H1 (cell line): Measurements from ENCODE around the gene PPFIA2. TPM values are rescaled to one million over a fixed set of nuclear protein-coding genes. Genes with fewer than 3 reads are reported as not detected.

Experiments used
- CTCF ChIA-PET: fragments of 300-600 bp; sonication (Branson Sonifier 250); formaldehyde crosslinking; loops from one replicate; lab custom pipeline; 2021; ENCODE audit not compliant: partially characterized antibody; lab: Charles Lee
- POLR2A ChIA-PET: fragments of 300-600 bp; sonication (Branson Sonifier 250); formaldehyde crosslinking; loops from one replicate; lab custom pipeline; 2021; ENCODE audit warnings: inconsistent platforms; ENCODE audit not compliant: partially characterized antibody; lab: Charles Lee
- DNase-seq, 2 experiments: peaks; one replicate each; pipeline versions ENCODE4 v3.0.0 to v3.0.0-alpha.2; 2010 to 2022; ENCODE audit warnings: low spot score in 2 of 2, low read depth in 1 of 2, mixed read lengths in 1 of 2
- FAIRE-seq: peaks from 2 replicates; lab custom pipeline; 2011; peaks lifted over from hg19 to GRCh38; lab: Jason Lieb, UNC
- H2AFZ ChIP-seq: 2 replicates; pipeline ENCODE4 v1.8.1; 2012; ENCODE audit warnings: low read length, inconsistent platforms
- H2AK5ac ChIP-seq: 2 replicates; pipeline ENCODE4 v1.6.1; 2013; ENCODE audit warnings: low read depth, low read length
- H2BK120ac ChIP-seq: replicated peaks from 2 replicates; pipeline ENCODE3; 2013; ENCODE audit warnings: low read depth, low read length, inconsistent platforms
- H2BK12ac ChIP-seq: 2 replicates; pipeline ENCODE4 v1.6.1; 2013; ENCODE audit warnings: low read depth, low read length
- H2BK15ac ChIP-seq: 2 replicates; pipeline ENCODE4 v1.6.1; 2013; ENCODE audit warnings: low read length
- H2BK20ac ChIP-seq: 2 replicates; pipeline ENCODE4 v1.6.1; 2013; ENCODE audit warnings: low read length
- H2BK5ac ChIP-seq: 2 replicates; pipeline ENCODE4 v1.6.1; 2013; ENCODE audit warnings: low read depth, low read length
- H3K14ac ChIP-seq: 2 replicates; pipeline ENCODE4 v1.6.1; 2013; ENCODE audit warnings: inconsistent platforms; ENCODE audit not compliant: insufficient read length
- H3K18ac ChIP-seq: 2 replicates; pipeline ENCODE4 v1.6.1; 2013; ENCODE audit warnings: low read length; ENCODE audit errors: extremely low read depth
- H3K23ac ChIP-seq: 2 replicates; pipeline ENCODE4 v1.6.1; 2013; ENCODE audit warnings: inconsistent platforms; ENCODE audit not compliant: insufficient read length
- H3K23me2 ChIP-seq: 2 replicates; pipeline ENCODE4 v1.6.1; 2013; ENCODE audit warnings: low read depth, low read length
- H3K27ac ChIP-seq: 2 replicates; pipeline ENCODE4 v1.6.1; 2011; ENCODE audit warnings: low read depth, low read length, inconsistent platforms
- H3K27me3 ChIP-seq, 4 experiments: replicated peaks in 1 of 4; 1 replicate in 1 of 4; 2 replicates in 3 of 4; pipeline versions ENCODE4 v1.6.1 to v1.8.1; 2011 to 2013; ENCODE audit warnings: low read length in 3 of 4, mild to moderate bottlenecking in 3 of 4, inconsistent platforms in 2 of 4, mixed read lengths in 2 of 4, moderate library complexity in 1 of 4; ENCODE audit not compliant: control insufficient read depth in 3 of 4, insufficient read depth in 3 of 4; ENCODE audit errors: extremely low read depth in 1 of 4
- H3K36me3 ChIP-seq, 4 experiments: 2 replicates each; pipeline versions ENCODE4 v1.6.1 to v1.8.1; 2011 to 2013; ENCODE audit warnings: mild to moderate bottlenecking in 4 of 4, low read length in 3 of 4, moderate library complexity in 2 of 4, control low read depth in 1 of 4, inconsistent platforms in 1 of 4; ENCODE audit not compliant: insufficient read depth in 4 of 4, control insufficient read depth in 2 of 4
- H3K4ac ChIP-seq: replicated peaks from 2 replicates; pipeline ENCODE3; 2013; ENCODE audit warnings: low read length, low read depth, mixed read lengths, inconsistent platforms; ENCODE audit not compliant: insufficient read length
- H3K4me1 ChIP-seq, 4 experiments: replicated peaks in 1 of 4; 1 replicate in 1 of 4; 2 replicates in 3 of 4; pipeline versions ENCODE4 v1.6.1 to v1.8.1; 2011 to 2013; ENCODE audit warnings: low read length in 3 of 4, inconsistent platforms in 2 of 4, mixed read lengths in 1 of 4; ENCODE audit not compliant: insufficient read depth in 4 of 4, control insufficient read depth in 3 of 4
- H3K4me2 ChIP-seq, 2 experiments: 2 replicates each; pipeline versions ENCODE4 v1.6.1 to v1.8.1; 2011 to 2013; ENCODE audit warnings: low read depth in 2 of 2, low read length in 2 of 2, control low read depth in 1 of 2, inconsistent platforms in 1 of 2, mild to moderate bottlenecking in 1 of 2; ENCODE audit not compliant: insufficient read depth in 1 of 2
- H3K4me3 ChIP-seq, 4 experiments: fragments of 200-600, 300-600 bp in 1 of 4; sonication (generic), shearing (Covaris generic), sonication (Bioruptor Twin) in 1 of 4; 2 replicates each; pipeline versions ENCODE4 v1.5.1 to v1.8.1; 2011 to 2016; ENCODE audit warnings: low read length in 4 of 4, low read depth in 3 of 4, control low read depth in 2 of 4, inconsistent platforms in 2 of 4, mild to moderate bottlenecking in 2 of 4, mixed read lengths in 1 of 4, moderate library complexity in 1 of 4; ENCODE audit not compliant: insufficient read depth in 2 of 4; ENCODE audit errors: extremely low read depth in 1 of 4
- H3K56ac ChIP-seq: replicated peaks from 2 replicates; pipeline ENCODE3; 2013; ENCODE audit warnings: low read depth, mild to moderate bottlenecking, mixed read lengths, low read length, inconsistent platforms; ENCODE audit not compliant: insufficient read length
- H3K79me1 ChIP-seq: 2 replicates; pipeline ENCODE4 v1.6.1; 2013; ENCODE audit warnings: low read depth, low read length, control low read depth
- H3K79me2 ChIP-seq, 2 experiments: 2 replicates each; pipeline versions ENCODE4 v1.6.1 to v1.8.1; 2012 to 2013; ENCODE audit warnings: low read length in 2 of 2, mild to moderate bottlenecking in 2 of 2, inconsistent platforms in 1 of 2; ENCODE audit not compliant: insufficient read depth in 2 of 2, control insufficient read depth in 1 of 2
- H3K9ac ChIP-seq, 4 experiments: replicated peaks in 1 of 4; 1 replicate in 1 of 4; 2 replicates in 3 of 4; pipeline versions ENCODE4 v1.6.1 to v1.8.1; 2011 to 2013; ENCODE audit warnings: low read depth in 3 of 4, low read length in 3 of 4, control low read depth in 2 of 4, mild to moderate bottlenecking in 2 of 4, moderate library complexity in 2 of 4, inconsistent platforms in 1 of 4; ENCODE audit errors: extremely low read depth in 1 of 4
- H3K9me3 ChIP-seq, 2 experiments: 2 replicates each; pipeline versions ENCODE4 v1.6.1 to v1.8.1; 2012 to 2013; ENCODE audit warnings: mild to moderate bottlenecking in 2 of 2, moderate library complexity in 2 of 2, control low read depth in 1 of 2, inconsistent platforms in 1 of 2, low read depth in 1 of 2, low read length in 1 of 2, mixed read lengths in 1 of 2; ENCODE audit not compliant: insufficient read depth in 2 of 2
- H4K20me1 ChIP-seq, 2 experiments: replicated peaks in 1 of 2; 2 replicates each; pipeline versions ENCODE3 to v1.8.1; 2011 to 2013; ENCODE audit warnings: inconsistent platforms in 2 of 2, low read length in 2 of 2, mild to moderate bottlenecking in 1 of 2; ENCODE audit not compliant: insufficient read depth in 2 of 2, control insufficient read depth in 1 of 2
- H4K5ac ChIP-seq: 2 replicates; pipeline ENCODE4 v1.6.1; 2013; ENCODE audit warnings: low read length, low read depth, mixed read lengths, inconsistent platforms; ENCODE audit not compliant: insufficient read length
- H4K8ac ChIP-seq: 2 replicates; pipeline ENCODE4 v1.8.0; 2013; ENCODE audit warnings: mild to moderate bottlenecking, moderate library complexity, low read length, inconsistent platforms; ENCODE audit not compliant: insufficient read depth; ENCODE audit errors: extremely low read depth
- H4K91ac ChIP-seq: replicated peaks from 2 replicates; pipeline ENCODE3; 2013; ENCODE audit warnings: low read length, mixed read lengths, inconsistent platforms; ENCODE audit not compliant: insufficient read length
- ASH2L ChIP-seq: fragments of 200-600, 300-600 bp; sonication (generic); IDR thresholded peaks from one replicate; pipeline ENCODE4 v1.7.1; 2017; ENCODE audit warnings: low read length
- CREB1 ChIP-seq: IDR thresholded peaks from 2 replicates; pipeline ENCODE4 v1.6.1; 2012; ENCODE audit warnings: inconsistent platforms
- EGR1 ChIP-seq: IDR thresholded peaks from 2 replicates; pipeline ENCODE4 v1.6.1; 2011; ENCODE audit warnings: low read depth, low read length, borderline replicate concordance
- EP300 ChIP-seq, 2 experiments: IDR thresholded peaks; 1 replicate in 1 of 2; 2 replicates in 1 of 2; pipeline ENCODE4 v1.6.1; 2011 to 2012; ENCODE audit warnings: low read depth in 2 of 2, low read length in 2 of 2, mild to moderate bottlenecking in 2 of 2, borderline replicate concordance in 1 of 2, inconsistent platforms in 1 of 2, moderate library complexity in 1 of 2
- EZH2 ChIP-seq: fragments of 200-600 bp; sonication (generic); IDR thresholded peaks from 2 replicates; pipeline ENCODE4 v1.7.1; 2012; ENCODE audit warnings: low read depth, mild to moderate bottlenecking, moderate library complexity, low read length, inconsistent platforms; ENCODE audit not compliant: severe bottlenecking
- HDAC6 ChIP-seq: IDR thresholded peaks from one replicate; pipeline ENCODE4 v1.7.1; 2012; ENCODE audit warnings: low read depth, mild to moderate bottlenecking, inconsistent platforms, low read length, moderate library complexity
- MAFK ChIP-seq: IDR thresholded peaks from 2 replicates; pipeline ENCODE4 v1.6.1; 2012; ENCODE audit warnings: low read depth, mild to moderate bottlenecking, improper control_type of control experiment, low read length
- NRF1 ChIP-seq: IDR thresholded peaks from 2 replicates; pipeline ENCODE4 v1.6.1; 2011; ENCODE audit warnings: mild to moderate bottlenecking, low read depth, low read length, improper control_type of control experiment
- POLR2AphosphoS5 ChIP-seq: IDR thresholded peaks from 2 replicates; pipeline ENCODE4 v1.6.1; 2011; ENCODE audit warnings: low read depth, low read length
- RBBP5 ChIP-seq: IDR thresholded peaks from 2 replicates; pipeline ENCODE4 v1.7.1; 2012; ENCODE audit warnings: low read depth, mild to moderate bottlenecking, inconsistent platforms, low read length, moderate library complexity, borderline replicate concordance
- SAP30 ChIP-seq: fragments of 300-600 bp; sonication (generic); IDR thresholded peaks from 2 replicates; pipeline ENCODE4 v1.7.1; 2012; ENCODE audit warnings: low read length, moderate library complexity, mild to moderate bottlenecking, inconsistent platforms; ENCODE audit not compliant: insufficient read depth, insufficient replicate concordance
- TAF1 ChIP-seq: IDR thresholded peaks from 2 replicates; pipeline ENCODE4 v1.6.1; 2011; ENCODE audit warnings: mild to moderate bottlenecking, low read depth, low read length
- TAF7 ChIP-seq: optimal IDR thresholded peaks from 2 replicates; pipeline ENCODE3; 2011; ENCODE audit warnings: low read depth, mild to moderate bottlenecking, inconsistent platforms, low read length, moderate library complexity, borderline replicate concordance
- TCF12 ChIP-seq: IDR thresholded peaks from 2 replicates; pipeline ENCODE4 v1.6.1; 2011; ENCODE audit warnings: low read depth, mild to moderate bottlenecking, low read length
- TEAD4 ChIP-seq: IDR thresholded peaks from 2 replicates; pipeline ENCODE4 v1.6.1; 2012; ENCODE audit warnings: low read depth, low read length, inconsistent platforms, mixed read lengths
- ZNF274 ChIP-seq: IDR thresholded peaks from 2 replicates; pipeline ENCODE4 v1.7.0; 2012; ENCODE audit warnings: low read length, borderline replicate concordance; ENCODE audit errors: extremely low read depth
- WGBS, 2 experiments: shearing (Covaris generic) in 1 of 2; methylation state at CpG; one replicate each; pipeline versions ENCODE4 v1.1.6 to v1.1.7; 2013 to 2015; ENCODE audit warnings: low lambda C conversion rate in 2 of 2, mixed read lengths in 2 of 2, inconsistent platforms in 1 of 2, low coverage in 1 of 2, missing lambda C conversion rate in 1 of 2; ENCODE audit not compliant: insufficient replicate concordance in 2 of 2, insufficient coverage in 1 of 2, insufficient read length in 1 of 2; ENCODE audit errors: extremely low coverage in 1 of 2, missing lambda C conversion rate in 1 of 2; 5-methylcytosine and 5-hydroxymethylcytosine counted together
- polyA plus RNA-seq, 7 experiments: library from polyadenylated mRNA; depleted of rRNA in 3 of 7; stranded (reverse) in 5 of 7; unstranded in 2 of 7; fragments of >200 nt in 5 of 7; fragments of 200-250 nt in 2 of 7; gene quantifications; 1 replicate in 5 of 7; 2 replicates in 1 of 7; 4 replicates in 1 of 7; pipeline versions ENCODE4 v1.2.1 to v1.2.3, GENCODE V29; 2011 to 2013; ENCODE audit warnings: missing spikeins in 2 of 7, mixed read lengths in 2 of 7
- total RNA-seq: library from RNA; stranded (reverse); fragmentation: NEBNext Ultra II Directional; extraction: Animal tissue kit (Norgen Biotek cat#: 25700); gene quantifications from 2 replicates; pipeline ENCODE4 v1.2.1, GENCODE V29; 2021

The PPFIA2 gene
- total and polyA plus RNA-seq, 2 of the 8 experiments (the other 6 are each of a cell fraction or from before 2014, with no cell fraction given): 1.2 to 1.8 TPM

GRCh38 chr12:81723361-81723760 lies 35.8 kb downstream of the PPFIA2 start:
- no peaks in the 10 kb centered on the region for H4K20me1 ChIP-seq
- CTCF ChIA-PET: no interaction called here
- H3K4me3 ChIP-seq: no peak overlapping the region
- H3K56ac ChIP-seq: no peak overlapping the region
- WGBS, 2 experiments: 61% methylated on average over 1 of the region's 1 CpG; no CpG with 5 or more reads in 1 of the 2 experiments
- H3K9me3 ChIP-seq: no peaks in the 10 kb centered on the region
- POLR2A ChIA-PET: no interaction called here
- no peak for FAIRE-seq
- no peak overlapping the region for H2BK120ac ChIP-seq
- no peaks in the 10 kb centered on the region for H3K36me3 ChIP-seq
- no peaks in the 10 kb centered on the region for H3K79me1 ChIP-seq
- no peak overlapping the region for H2BK5ac ChIP-seq
- no peak for DNase-seq
- no peak overlapping the region for H3K9ac ChIP-seq
- H2BK15ac ChIP-seq: no peak overlapping the region
- H3K27ac ChIP-seq: no peak overlapping the region
- H3K4ac ChIP-seq: no peak overlapping the region
- H2AK5ac ChIP-seq: no peak overlapping the region
- H4K91ac ChIP-seq: no peak overlapping the region
- H4K5ac ChIP-seq: no peak overlapping the region
- H2BK20ac ChIP-seq: no peak overlapping the region
- no peak overlapping the region for H2AFZ ChIP-seq
- no peak overlapping the region for H3K4me2 ChIP-seq
- H2BK12ac ChIP-seq: no peak overlapping the region
- H3K18ac ChIP-seq: no peak overlapping the region
- H3K14ac ChIP-seq: no peak overlapping the region
- H3K4me1 ChIP-seq: peaks cover 0 to 8% (median 2%) of the 10 kb centered on the region in 4 experiments; a peak in 3 of 7 replicates
- no peak overlapping the region for H3K23ac ChIP-seq
- no peaks in the 10 kb centered on the region for H3K79me2 ChIP-seq
- H4K8ac ChIP-seq: no peak overlapping the region
- H3K23me2 ChIP-seq: no peaks in the 10 kb centered on the region
- H3K27me3 ChIP-seq: no peaks in the 10 kb centered on the region
- no peak for TF ChIP-seq TAF1
- TF ChIP-seq CREB1: no peak
- TF ChIP-seq EP300 (IDR thresholded peaks at IDR 0.05; ENCODE audit: borderline replicate concordance in 1 of 2, low read depth in 2 of 2, low read length in 2 of 2): no peak
- no peak for TF ChIP-seq EGR1
- no peak for TF ChIP-seq NRF1
- TF ChIP-seq ZNF274: no peak
- no peak for TF ChIP-seq ASH2L
- no peak for TF ChIP-seq POLR2AphosphoS5
- TF ChIP-seq TEAD4: no peak
- TF ChIP-seq RBBP5: no peak
- TF ChIP-seq EZH2: no peak
- TF ChIP-seq SAP30: no peak
- TF ChIP-seq MAFK: no peak
- TF ChIP-seq TAF7: no peak
- TF ChIP-seq TCF12: no peak
- TF ChIP-seq HDAC6: no peak
